Measurements from ENCODE around the gene OR52W1.
"Not testable (repeated sequence)": the region's sequence is repeated elsewhere in the genome, so short reads cannot be mapped to it uniquely, and the experiment has no call there.

Gene OR52W1

DNA sequence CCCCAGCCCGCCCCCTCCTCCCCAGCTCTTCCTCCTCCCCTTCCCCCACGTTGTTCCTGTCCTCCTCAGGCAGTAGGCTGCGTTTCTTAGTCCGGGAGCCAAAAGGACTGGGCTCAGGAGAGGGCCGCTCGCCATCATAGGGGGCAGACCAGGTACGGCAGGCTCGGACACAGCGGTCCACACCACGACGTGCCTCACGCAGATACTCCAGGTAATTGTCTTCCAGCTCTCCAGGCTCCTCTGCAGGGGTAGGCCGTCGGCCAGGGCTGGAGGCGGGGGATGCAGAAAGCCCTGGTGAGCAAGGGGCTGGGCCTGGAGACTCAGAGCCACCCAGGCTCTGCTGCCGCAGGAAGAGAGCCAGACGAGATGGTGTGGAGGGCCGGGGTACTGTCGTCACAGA lies 18.7 kb downstream of the OR52W1 start:
- no peak for DNase-seq

DNA sequence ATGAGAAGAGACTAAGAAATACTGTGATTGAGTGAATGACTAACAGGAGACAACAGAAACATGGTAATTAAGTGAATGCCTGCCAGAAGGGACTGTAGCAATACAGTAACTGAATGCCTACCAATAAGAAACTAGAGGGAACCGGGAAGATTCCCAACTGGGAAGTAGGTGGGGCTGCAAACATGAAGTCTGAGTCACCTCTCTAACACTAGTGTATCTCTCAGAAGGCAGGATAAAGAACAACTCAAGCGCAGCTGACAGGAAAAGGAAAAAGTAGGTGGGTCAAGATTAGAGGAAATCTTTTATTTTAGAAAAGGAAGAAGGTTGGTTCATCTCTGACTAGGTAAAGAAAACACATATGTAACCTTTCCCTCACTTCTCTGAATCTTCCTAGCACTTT lies 20.3 kb downstream of the OR52W1 start:
- DNase-seq, result no peak

- no peak for DNase-seq
These were observed 24.8 kb downstream of the OR52W1 start for GRCh38 chr11:6223854-6224253.

GRCh38 chr11:6224421-6224820 lies 25.4 kb downstream of the OR52W1 start:
- no peak for DNase-seq

GRCh38 chr11:6225024-6225423 lies 26.0 kb downstream of the OR52W1 start:
- no peak for DNase-seq

DNA sequence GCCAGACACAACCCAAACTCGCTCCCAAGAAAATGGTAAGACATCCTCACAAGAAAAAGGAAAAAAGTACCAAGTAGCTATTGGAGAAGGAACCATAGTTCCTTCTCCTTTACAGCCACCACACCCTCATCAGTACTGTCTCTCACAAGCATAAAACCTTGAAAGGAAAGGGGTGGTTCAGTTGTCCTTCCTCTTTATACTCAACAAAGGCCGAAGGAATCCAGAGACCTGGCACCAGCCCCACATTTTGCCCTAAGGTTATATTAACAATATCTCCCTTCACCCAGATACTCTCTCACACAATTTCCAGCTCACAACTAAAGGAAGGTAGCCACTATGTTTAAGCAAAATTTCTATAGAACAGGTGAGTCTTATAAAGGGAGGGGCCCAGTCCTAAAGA lies 26.9 kb downstream of the OR52W1 start:
- peak; percentile 62 to 69 for DNase-seq

DNA sequence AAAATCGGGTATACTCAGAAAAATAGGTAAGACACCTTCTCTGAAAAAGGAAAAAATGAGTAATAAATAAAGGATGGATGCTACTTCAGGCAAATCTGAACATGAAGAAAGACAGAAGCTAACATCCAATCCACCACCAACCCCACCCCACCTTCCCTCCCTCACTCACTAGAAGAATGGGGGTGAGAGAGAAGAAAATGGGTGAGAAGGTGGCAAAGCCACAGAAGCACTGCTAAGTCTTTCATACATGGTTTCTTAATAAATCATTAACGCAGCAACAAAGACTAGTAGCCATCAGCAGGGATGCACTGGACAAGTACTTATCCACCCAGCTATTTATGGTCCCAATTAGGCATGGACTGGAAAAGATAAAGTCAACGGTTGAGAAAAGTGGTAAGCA lies 29.5 kb downstream of the OR52W1 start:
- DNase-seq, result no peak

DNA sequence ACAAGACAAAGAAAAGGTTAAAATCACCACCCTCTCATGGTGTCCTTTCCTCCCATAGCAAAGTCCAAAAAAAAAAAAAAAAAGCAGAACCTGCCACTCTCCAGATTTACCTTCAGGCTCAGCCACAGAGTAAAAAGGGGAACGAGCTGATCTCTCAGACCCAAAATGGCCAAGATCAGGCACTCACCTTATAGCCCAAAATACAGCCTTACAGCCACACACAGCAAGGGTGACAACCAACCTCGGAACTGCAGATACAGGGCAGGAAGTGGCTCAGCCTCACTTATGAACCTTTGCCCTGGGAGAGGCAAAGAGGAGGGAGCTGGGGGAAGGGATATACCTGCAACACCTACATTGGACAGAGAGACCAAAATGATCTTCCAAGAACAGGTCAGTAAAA lies 30.9 kb downstream of the OR52W1 start:
- DNase-seq, result peak; percentile 11 to 25

DNA sequence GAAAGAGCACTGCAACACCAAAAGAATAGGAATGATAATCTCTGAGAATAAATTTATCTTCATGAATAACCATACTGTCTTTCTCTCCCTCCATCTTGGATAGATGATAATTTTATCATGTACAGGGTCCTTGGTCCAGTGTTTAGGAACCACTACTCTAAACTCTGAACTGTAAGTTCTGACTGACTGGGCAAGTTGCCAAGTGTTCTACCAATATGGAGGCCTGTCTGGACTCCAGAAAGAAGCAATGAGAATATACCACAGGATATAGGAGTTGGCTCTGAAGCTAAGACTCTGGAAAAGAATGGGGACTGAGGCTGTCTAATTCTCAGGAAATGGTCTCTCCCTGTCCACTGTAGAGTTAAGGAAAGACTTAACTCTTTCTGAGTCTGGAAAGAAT lies 33.9 kb downstream of the OR52W1 start:
- no peak for DNase-seq

DNA sequence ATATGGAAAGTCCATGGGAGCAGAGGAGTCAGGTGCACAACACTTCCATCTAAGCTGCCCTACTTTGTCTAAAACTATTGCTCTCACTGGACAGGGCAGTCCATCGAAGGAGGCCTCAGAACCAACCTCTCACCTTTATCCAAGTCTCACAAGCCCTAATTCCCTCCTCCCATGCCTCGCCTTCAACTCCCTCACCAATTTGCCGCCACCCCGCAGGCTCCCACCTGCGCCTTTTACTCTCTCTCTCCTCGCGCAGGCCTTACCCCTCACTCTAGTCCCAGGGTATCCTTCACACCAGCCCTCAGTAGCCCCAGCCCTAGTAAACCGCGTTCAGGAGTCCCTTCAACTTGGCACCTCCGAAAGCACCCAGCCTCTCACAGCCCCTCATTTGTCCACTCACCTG lies 35.0 kb downstream of the OR52W1 start:
- DNase-seq, result no peak

DNA sequence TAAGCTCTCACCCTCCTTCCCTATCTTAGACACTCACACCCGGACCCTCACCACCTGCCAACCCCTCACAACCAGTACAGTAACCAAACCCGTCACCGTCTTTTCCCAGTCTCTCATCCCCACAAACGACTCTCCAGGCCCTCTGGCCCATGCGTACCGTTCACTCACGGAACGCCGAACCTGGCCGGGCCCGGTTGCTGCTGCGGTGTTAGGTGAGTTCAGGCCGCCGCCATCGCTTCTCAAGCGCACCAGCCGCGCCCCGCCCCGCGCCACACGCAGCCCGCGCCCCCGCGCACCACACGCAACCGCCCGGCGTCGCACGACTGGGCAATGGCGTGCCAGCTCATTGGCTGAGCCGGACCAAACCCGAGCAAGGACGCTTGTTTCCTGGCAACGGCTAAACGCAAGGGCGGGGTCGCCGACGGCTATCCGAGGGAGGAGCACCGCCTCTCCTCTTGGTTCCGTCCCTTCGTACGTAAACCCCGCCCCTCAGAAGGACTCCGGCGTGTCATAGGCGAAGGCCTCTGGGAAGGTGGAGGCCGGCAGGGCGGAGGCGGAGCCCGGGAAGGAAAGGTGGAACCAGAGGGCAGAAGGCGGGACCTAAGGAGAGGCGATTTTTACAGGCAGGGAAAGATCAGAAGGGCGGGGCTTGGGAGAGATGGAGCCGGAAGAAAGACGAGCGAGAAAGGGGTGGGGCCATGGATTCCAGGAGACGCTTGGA lies 35.5 kb downstream of the OR52W1 start, which contains the start of gene FHIP1B:
Gene FHIP1B, minus strand, starts transcription at position 250 of the 721 bp plus-strand sequence. CDS start 10,120 bp downstream, outside the sequence.
- peak; percentile 98 to 99 for DNase-seq

GRCh38 chr11:6237266-6237665 lies 38.2 kb downstream of the OR52W1 start:
- DNase-seq, result no peak

DNA sequence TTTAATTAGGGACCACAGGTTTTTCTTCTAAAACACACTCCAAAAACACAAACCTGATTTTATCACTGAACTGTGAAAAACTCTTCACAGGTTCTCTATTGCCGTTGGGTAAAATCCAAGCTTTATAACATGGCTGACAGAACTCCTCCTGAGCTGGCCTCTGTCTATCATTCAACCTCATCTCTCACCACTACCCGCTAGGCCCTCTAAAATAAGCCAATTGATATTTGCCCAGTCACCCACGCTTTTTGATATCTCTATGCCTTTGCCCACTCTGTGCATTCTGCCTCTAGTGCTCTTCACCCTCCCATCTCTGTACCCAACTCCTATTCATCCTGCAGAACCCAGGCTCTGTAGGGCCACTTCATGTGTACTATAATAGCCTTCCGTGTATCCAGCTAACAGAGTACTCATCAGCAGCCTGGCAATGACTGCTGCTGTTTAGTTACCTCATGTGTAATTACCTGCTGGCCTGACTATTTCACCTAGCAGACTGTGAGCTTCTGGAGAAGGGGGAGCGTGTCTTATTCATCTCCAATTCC lies 38.8 kb downstream of the OR52W1 start:
- DNase-seq, result no peak

GRCh38 chr11:6238902-6239301 lies 39.9 kb downstream of the OR52W1 start, which contains the start of gene CNGA4:
TSS of gene CNGA4 (plus strand) at chr11:6239089. CDS start at chr11:6239207, 118 bp downstream.
- no peak for DNase-seq

DNA sequence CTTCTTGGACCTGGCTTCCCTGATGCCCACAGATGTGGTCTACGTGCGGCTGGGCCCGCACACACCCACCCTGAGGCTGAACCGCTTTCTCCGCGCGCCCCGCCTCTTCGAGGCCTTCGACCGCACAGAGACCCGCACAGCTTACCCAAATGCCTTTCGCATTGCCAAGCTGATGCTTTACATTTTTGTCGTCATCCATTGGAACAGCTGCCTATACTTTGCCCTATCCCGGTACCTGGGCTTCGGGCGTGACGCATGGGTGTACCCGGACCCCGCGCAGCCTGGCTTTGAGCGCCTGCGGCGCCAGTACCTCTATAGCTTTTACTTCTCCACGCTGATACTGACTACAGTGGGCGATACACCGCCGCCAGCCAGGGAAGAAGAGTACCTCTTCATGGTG lies 41.1 kb downstream of the OR52W1 start:
- no peak for DNase-seq

DNA sequence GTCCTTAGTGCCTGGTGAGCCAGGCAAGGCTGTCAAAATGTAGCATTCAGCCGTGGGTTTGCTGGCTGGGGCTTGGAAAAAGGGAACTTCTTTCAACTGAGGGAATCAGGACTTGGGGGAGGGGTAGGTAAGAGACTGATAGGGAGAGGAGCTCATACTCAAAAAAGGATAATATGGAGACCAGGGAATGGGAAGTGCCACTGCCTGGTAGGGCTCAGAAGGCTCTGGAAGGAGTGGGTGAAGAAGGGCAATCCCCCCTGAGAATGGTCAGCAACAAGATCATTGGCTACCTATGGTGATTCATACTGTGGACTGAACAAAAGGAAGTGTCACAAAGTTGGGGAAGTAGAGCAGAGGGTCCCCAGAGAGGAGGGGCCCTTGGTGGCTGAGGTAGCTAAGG lies 41.8 kb downstream of the OR52W1 start:
- DNase-seq, result peak in 1 of 2 experiments; percentile 21

DNA sequence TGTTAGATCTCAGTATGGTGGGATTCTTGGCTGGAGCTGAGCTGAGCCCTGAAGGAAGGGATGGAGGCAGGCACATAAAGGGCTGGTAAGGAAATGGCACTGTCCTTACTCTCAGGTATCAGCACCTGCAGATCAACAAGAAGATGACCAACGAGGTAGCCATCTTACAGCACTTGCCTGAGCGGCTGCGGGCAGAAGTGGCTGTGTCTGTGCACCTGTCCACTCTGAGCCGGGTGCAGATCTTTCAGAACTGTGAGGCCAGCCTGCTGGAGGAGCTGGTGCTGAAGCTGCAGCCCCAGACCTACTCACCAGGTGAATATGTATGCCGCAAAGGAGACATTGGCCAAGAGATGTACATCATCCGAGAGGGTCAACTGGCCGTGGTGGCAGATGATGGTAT lies 42.3 kb downstream of the OR52W1 start:
- no peak for DNase-seq

DNA sequence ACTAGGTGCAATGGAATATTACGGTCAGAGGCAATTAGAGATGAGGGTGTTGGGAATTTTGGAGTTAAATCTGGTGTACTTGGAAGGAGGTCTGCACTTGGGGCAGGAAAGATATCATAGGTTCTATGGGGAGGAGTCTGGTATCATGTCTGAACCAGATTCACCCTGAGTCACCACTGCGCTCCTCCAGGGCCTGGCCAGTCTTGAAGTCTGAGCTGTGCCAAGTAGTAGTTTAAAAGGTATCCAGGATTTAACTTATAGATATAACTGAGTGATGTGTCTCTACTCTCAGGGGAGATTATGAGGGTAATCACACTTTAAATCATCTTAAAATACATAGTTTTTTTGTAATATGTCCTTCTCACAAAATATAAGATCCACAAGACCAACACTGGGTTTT lies 46.5 kb downstream of the OR52W1 start:
- DNase-seq, result no peak

- DNase-seq, result no peak
These were observed 49.2 kb downstream of the OR52W1 start for GRCh38 chr11:6248248-6248647.

GRCh38 chr11:6248897-6249296 lies 49.9 kb downstream of the OR52W1 start:
- not testable (repeated sequence) for DNase-seq
